ENCODE measurements around the gene BOC. TPM values are rescaled to one million over a fixed set of nuclear protein-coding genes. Genes with fewer than 3 reads are reported as not detected.

Gene BOC
- total RNA-seq, 1 experiment from 2014 or later: 3.5 TPM

GRCh38 chr3:113193719-113194118, 17.6 kb upstream of the BOC start:
- no peak overlapping the region for H3K4ac ChIP-seq (ENCODE audit: low read depth, low read length)
- H2BK5ac ChIP-seq (ENCODE audit: insufficient read length, low read length): no peak overlapping the region
- no peak overlapping the region for H2BK20ac ChIP-seq (ENCODE audit: low read depth, low read length, poor library complexity, severe bottlenecking)
- H2BK120ac ChIP-seq (ENCODE audit: low read depth, low read length, poor library complexity, severe bottlenecking): no peak overlapping the region
- H3K23ac ChIP-seq (ENCODE audit: insufficient read length, low read depth, low read length): no peak overlapping the region
- H4K8ac ChIP-seq (replicated peaks; ENCODE audit: insufficient read length, low read depth, low read length): no peak overlapping the region
- no peak overlapping the region for H2AK5ac ChIP-seq (ENCODE audit: insufficient read length, low read length)
- DNase-seq: no peak
- H4K91ac ChIP-seq (ENCODE audit: insufficient read length, low read depth, low read length): no peak overlapping the region
- H3K18ac ChIP-seq (ENCODE audit: insufficient read length, low read depth, low read length): no peak overlapping the region
- WGBS (ENCODE audit: extremely low coverage, insufficient read length, low lambda C conversion rate): no CpG with 5 or more reads among the region's 1 CpG
- H3K27me3 ChIP-seq (ENCODE audit: insufficient read depth, low read length): no peaks in the 10 kb centered on the region
- no peaks in the 10 kb centered on the region for H3K79me2 ChIP-seq (ENCODE audit: insufficient read depth, low read length)
- H4K5ac ChIP-seq (ENCODE audit: insufficient read length, low read depth, low read length): no peak overlapping the region
- Mint-ChIP-seq H3K4me3 (no peak overlapping the region), H3K9me3 (peaks cover 0 to 15% of the 10 kb centered on the region in 2 experiments; a peak in 3 of 5 replicates), H3K27me3 (ENCODE audit: low read depth) (no peaks in the 10 kb centered on the region; the same call in 1 of the 2 replicates), H3K36me3 (ENCODE audit: insufficient read depth in 1 of 3, low read depth in 3 of 3) (peaks cover 0 to 6% (median 0%) of the 10 kb centered on the region in 3 experiments; a peak in 4 of 7 replicates), H3K4me1 (peaks cover 28 to 30% of the 10 kb centered on the region in 2 experiments), H3K27ac (0 out of 7 replicates have a peak overlapping the region, but pooled peaks of 1 of the 3 experiments have one; percentile 55)
- no peak overlapping the region for H2BK15ac ChIP-seq (ENCODE audit: low read depth, low read length)
- H3K9ac ChIP-seq (ENCODE audit: extremely low read depth, insufficient read length, low read length): no peak overlapping the region
- no peaks in the 10 kb centered on the region for H3K9me3 ChIP-seq (ENCODE audit: control insufficient read depth, low read depth, low read length)
- H4K20me1 ChIP-seq (ENCODE audit: control insufficient read depth, insufficient read depth, insufficient read length): no peaks in the 10 kb centered on the region
- H3K56ac ChIP-seq (ENCODE audit: insufficient read length, low read depth, low read length): no peak overlapping the region
- no peaks in the 10 kb centered on the region for H3K79me1 ChIP-seq (ENCODE audit: insufficient read depth, low read depth, low read length, poor library complexity, severe bottlenecking)
- H3T11ph ChIP-seq (ENCODE audit: low read length): no peak overlapping the region
- no peaks in the 10 kb centered on the region; the same call in 1 of the 2 replicates for H3K4me1 ChIP-seq (ENCODE audit: insufficient read depth, low read length)
- H3K27ac ChIP-seq (ENCODE audit: insufficient read length, low read depth, low read length): no peak overlapping the region
- H3K14ac ChIP-seq (ENCODE audit: insufficient read depth, low read length): no peak overlapping the region
- TF ChIP-seq CTCF (conservative IDR thresholded peaks at IDR 0.05): no peak
- H3K23me2 ChIP-seq (ENCODE audit: insufficient read length, low read depth, low read length, poor library complexity, severe bottlenecking): no peaks in the 10 kb centered on the region
- H3K4me2 ChIP-seq (ENCODE audit: insufficient read depth, insufficient read length, low read length): no peak overlapping the region
- no peak overlapping the region for H2AFZ ChIP-seq (ENCODE audit: low read length)
- no peak overlapping the region for H2BK12ac ChIP-seq (ENCODE audit: insufficient read length, low read depth, low read length)
